K562 (cell line): ENCODE data around the gene ATP2A2. TPM values are rescaled to one million over a fixed set of nuclear protein-coding genes. Genes with fewer than 3 reads are reported as not detected.
A peak's percentile ranks its signal among the peaks of the same experiment; 100 is the strongest.

ENCODE experiments used
- CBX8 ChIP-seq: fragments of 200-600 bp; sonication (generic); IDR thresholded peaks from 2 replicates; pipeline ENCODE4 v1.6.1; 2012; ENCODE audit warnings: borderline replicate concordance, mixed run types, low read depth, mild to moderate bottlenecking, moderate library complexity, mixed read lengths, low read length, control low read depth, inconsistent platforms; ENCODE audit not compliant: poor library complexity, severe bottlenecking; ENCODE audit errors: extremely low read depth
- PRPF4 ChIP-seq: fragments of 200-400 bp; formaldehyde crosslinking; IDR thresholded peaks from one replicate; pipeline ENCODE4 v1.6.1; 2017; ENCODE audit warnings: low read length, low read depth, mild to moderate bottlenecking; ENCODE audit not compliant: insufficient read depth, poor library complexity, severe bottlenecking
- SAFB ChIP-seq: fragments of 200-400 bp; formaldehyde crosslinking; IDR thresholded peaks from 2 replicates; pipeline ENCODE4 v1.6.1; 2017; ENCODE audit warnings: low read depth, low read length, borderline replicate concordance
- ZNF354B ChIP-seq: fragments of 250-450 bp; sonication (Bioruptor Pico); IDR thresholded peaks from 2 replicates; pipeline ENCODE4 v1.4.0; 2020
- polyA plus RNA-seq, 8 experiments: library from polyadenylated mRNA; depleted of rRNA in 4 of 8; stranded (reverse) in 5 of 8; unstranded in 3 of 8; fragments of >200 nt; fragmentation: Nextera tagmentation in 2 of 8; fragmentation: Illumina TruSeq in 1 of 8; extraction: Ambion mirVana in 2 of 8; extraction: Trizol in 1 of 8; gene quantifications; 2 replicates each; pipeline versions ENCODE4 v1.2.1 to v1.2.3, GENCODE V29; 2011 to 2014; ENCODE audit warnings: inconsistent platforms in 1 of 8, missing spikeins in 1 of 8
- total RNA-seq, 7 experiments: library from RNA; depleted of rRNA in 6 of 7; stranded (reverse); fragments of >200 nt in 6 of 7; fragmentation: Illumina TruSeq in 2 of 7; extraction: Trizol in 2 of 7; gene quantifications; 2 replicates each; pipeline versions ENCODE4 v1.2.1 to v1.2.3, GENCODE V29; 2011 to 2021; ENCODE audit warnings: low replicate concordance in 1 of 7
- TF ChIP-seq, protein P1 (sequence below): sonication (generic); formaldehyde crosslinking; IDR thresholded peaks from 2 replicates; pipeline ENCODE4 v1.8.0; 2022; ENCODE audit warnings: missing genetic modification reagents, mild to moderate bottlenecking, borderline replicate concordance
- TF ChIP-seq, protein P2 (sequence below): fragments of 200-600 bp; sonication (generic); IDR thresholded peaks from one replicate; pipeline ENCODE4 v1.6.1; 2012; ENCODE audit warnings: mild to moderate bottlenecking, low read depth, low read length, inconsistent platforms
- TF ChIP-seq, protein P3 (sequence below): fragments of 450-650 bp; IDR thresholded peaks from one replicate; pipeline ENCODE4 v1.6.1; 2018; ENCODE audit warnings: mild to moderate bottlenecking, moderate library complexity; ENCODE audit not compliant: partially characterized antibody

Gene ATP2A2
- total and polyA plus RNA-seq, 9 of the 15 experiments (the other 6 are each of a cell fraction or from before 2014, with no cell fraction given) = 5.2 to 205 (median 51.6) TPM

DNA sequence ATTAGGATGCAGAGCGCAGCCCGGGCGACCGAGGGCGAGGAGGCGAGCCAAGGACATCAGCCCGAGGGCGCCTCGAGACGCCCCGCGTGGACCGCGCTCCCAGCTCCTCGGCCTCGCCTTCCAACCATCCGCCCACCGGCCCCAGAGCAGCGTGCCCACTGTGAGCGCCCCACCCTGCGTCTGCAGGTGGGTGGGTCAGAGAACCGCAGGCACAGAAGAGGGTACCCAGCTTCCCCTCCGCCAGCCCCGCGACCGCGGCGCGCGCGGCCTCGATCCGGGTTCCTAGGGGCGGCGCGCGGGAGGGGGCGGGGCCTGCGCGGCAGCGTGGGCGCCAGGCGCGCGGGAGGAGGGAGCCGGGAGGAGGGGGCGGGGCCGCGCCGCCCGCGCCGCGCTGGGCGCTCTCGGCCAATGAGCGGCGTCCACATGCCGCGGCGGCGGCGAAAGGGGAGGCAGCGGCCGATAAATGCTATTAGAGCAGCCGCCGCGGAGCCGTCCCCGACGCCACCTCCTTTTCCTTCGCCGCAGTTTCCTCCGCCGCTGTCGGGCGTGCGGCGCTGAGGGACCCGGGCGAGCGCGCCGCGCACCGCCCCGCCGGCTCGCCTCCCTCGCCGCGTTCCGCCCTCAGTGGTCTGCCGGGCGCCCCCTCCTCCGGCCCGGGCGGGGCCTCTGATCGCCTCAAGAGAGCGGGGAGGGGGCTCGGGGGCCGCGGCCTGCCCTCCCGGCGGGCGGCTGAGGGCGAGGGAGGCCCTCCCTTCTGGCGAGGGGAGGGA, at the start of gene ATP2A2 (continued):
- TF ChIP-seq, protein P1, sequence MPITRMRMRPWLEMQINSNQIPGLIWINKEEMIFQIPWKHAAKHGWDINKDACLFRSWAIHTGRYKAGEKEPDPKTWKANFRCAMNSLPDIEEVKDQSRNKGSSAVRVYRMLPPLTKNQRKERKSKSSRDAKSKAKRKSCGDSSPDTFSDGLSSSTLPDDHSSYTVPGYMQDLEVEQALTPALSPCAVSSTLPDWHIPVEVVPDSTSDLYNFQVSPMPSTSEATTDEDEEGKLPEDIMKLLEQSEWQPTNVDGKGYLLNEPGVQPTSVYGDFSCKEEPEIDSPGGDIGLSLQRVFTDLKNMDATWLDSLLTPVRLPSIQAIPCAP (CRISPR knock-in tag) = no peak
- TF ChIP-seq PRPF4 = no peak
- TF ChIP-seq ZNF354B (CRISPR knock-in tag) = no peak
- peak; percentile 56 for TF ChIP-seq SAFB
- no peak for TF ChIP-seq CBX8
- TF ChIP-seq, protein P2, sequence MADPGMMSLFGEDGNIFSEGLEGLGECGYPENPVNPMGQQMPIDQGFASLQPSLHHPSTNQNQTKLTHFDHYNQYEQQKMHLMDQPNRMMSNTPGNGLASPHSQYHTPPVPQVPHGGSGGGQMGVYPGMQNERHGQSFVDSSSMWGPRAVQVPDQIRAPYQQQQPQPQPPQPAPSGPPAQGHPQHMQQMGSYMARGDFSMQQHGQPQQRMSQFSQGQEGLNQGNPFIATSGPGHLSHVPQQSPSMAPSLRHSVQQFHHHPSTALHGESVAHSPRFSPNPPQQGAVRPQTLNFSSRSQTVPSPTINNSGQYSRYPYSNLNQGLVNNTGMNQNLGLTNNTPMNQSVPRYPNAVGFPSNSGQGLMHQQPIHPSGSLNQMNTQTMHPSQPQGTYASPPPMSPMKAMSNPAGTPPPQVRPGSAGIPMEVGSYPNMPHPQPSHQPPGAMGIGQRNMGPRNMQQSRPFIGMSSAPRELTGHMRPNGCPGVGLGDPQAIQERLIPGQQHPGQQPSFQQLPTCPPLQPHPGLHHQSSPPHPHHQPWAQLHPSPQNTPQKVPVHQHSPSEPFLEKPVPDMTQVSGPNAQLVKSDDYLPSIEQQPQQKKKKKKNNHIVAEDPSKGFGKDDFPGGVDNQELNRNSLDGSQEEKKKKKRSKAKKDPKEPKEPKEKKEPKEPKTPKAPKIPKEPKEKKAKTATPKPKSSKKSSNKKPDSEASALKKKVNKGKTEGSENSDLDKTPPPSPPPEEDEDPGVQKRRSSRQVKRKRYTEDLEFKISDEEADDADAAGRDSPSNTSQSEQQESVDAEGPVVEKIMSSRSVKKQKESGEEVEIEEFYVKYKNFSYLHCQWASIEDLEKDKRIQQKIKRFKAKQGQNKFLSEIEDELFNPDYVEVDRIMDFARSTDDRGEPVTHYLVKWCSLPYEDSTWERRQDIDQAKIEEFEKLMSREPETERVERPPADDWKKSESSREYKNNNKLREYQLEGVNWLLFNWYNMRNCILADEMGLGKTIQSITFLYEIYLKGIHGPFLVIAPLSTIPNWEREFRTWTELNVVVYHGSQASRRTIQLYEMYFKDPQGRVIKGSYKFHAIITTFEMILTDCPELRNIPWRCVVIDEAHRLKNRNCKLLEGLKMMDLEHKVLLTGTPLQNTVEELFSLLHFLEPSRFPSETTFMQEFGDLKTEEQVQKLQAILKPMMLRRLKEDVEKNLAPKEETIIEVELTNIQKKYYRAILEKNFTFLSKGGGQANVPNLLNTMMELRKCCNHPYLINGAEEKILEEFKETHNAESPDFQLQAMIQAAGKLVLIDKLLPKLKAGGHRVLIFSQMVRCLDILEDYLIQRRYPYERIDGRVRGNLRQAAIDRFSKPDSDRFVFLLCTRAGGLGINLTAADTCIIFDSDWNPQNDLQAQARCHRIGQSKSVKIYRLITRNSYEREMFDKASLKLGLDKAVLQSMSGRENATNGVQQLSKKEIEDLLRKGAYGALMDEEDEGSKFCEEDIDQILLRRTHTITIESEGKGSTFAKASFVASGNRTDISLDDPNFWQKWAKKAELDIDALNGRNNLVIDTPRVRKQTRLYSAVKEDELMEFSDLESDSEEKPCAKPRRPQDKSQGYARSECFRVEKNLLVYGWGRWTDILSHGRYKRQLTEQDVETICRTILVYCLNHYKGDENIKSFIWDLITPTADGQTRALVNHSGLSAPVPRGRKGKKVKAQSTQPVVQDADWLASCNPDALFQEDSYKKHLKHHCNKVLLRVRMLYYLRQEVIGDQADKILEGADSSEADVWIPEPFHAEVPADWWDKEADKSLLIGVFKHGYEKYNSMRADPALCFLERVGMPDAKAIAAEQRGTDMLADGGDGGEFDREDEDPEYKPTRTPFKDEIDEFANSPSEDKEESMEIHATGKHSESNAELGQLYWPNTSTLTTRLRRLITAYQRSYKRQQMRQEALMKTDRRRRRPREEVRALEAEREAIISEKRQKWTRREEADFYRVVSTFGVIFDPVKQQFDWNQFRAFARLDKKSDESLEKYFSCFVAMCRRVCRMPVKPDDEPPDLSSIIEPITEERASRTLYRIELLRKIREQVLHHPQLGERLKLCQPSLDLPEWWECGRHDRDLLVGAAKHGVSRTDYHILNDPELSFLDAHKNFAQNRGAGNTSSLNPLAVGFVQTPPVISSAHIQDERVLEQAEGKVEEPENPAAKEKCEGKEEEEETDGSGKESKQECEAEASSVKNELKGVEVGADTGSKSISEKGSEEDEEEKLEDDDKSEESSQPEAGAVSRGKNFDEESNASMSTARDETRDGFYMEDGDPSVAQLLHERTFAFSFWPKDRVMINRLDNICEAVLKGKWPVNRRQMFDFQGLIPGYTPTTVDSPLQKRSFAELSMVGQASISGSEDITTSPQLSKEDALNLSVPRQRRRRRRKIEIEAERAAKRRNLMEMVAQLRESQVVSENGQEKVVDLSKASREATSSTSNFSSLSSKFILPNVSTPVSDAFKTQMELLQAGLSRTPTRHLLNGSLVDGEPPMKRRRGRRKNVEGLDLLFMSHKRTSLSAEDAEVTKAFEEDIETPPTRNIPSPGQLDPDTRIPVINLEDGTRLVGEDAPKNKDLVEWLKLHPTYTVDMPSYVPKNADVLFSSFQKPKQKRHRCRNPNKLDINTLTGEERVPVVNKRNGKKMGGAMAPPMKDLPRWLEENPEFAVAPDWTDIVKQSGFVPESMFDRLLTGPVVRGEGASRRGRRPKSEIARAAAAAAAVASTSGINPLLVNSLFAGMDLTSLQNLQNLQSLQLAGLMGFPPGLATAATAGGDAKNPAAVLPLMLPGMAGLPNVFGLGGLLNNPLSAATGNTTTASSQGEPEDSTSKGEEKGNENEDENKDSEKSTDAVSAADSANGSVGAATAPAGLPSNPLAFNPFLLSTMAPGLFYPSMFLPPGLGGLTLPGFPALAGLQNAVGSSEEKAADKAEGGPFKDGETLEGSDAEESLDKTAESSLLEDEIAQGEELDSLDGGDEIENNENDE = no peak
- TF ChIP-seq, protein P3, sequence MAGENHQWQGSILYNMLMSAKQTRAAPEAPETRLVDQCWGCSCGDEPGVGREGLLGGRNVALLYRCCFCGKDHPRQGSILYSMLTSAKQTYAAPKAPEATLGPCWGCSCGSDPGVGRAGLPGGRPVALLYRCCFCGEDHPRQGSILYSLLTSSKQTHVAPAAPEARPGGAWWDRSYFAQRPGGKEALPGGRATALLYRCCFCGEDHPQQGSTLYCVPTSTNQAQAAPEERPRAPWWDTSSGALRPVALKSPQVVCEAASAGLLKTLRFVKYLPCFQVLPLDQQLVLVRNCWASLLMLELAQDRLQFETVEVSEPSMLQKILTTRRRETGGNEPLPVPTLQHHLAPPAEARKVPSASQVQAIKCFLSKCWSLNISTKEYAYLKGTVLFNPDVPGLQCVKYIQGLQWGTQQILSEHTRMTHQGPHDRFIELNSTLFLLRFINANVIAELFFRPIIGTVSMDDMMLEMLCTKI = no peak
